HepG2 (cell line): ENCODE results near the gene PCBP4. TPM values are rescaled to one million over a fixed set of nuclear protein-coding genes. Genes with fewer than 3 reads are reported as not detected.
A peak's percentile ranks its signal among the peaks of the same experiment; 100 is the strongest.

Experiments used
- ATAC-seq: fragments of 200-7000 bp; cut with Tn5 transposase; 3 replicates; pipeline ENCODE4 v1.9.1; 2020; ENCODE audit warnings: mild to moderate bottlenecking, moderate library complexity
- BruUV-seq: library from RNA; stranded (reverse); fragments of 400-500 nt; replicated peaks from 2 replicates; lab custom pipeline; 2021; lab: Mats Ljungman, UMichigan
- CTCF ChIA-PET: fragments of 300-600 bp; formaldehyde crosslinking; extraction: SDS; loops from one replicate; lab custom pipeline; 2021; ENCODE audit warnings: low total read pairs, inconsistent platforms, low intra/inter-chr PET ratio; lab: Yijun Ruan, JAX
- POLR2A ChIA-PET: fragments of 350-600 bp; sonication (Branson Sonifier 250); formaldehyde crosslinking; loops from one replicate; lab custom pipeline; 2020; ENCODE audit warnings: antibody characterized with exemption, inconsistent platforms; lab: Yijun Ruan, JAX
- DNase-seq: peaks from one replicate; pipeline ENCODE4 v3.0.0-alpha.2; 2015; ENCODE audit warnings: low spot score
- FAIRE-seq: peaks from 3 replicates; lab custom pipeline; 2011; peaks lifted over from hg19 to GRCh38; lab: Jason Lieb, UNC
- H2AFZ ChIP-seq: one replicate; pipeline ENCODE4 v1.6.1; 2011; ENCODE audit warnings: low read length, inconsistent platforms
- H3K27ac ChIP-seq: fragments of 300-600 bp; 3 replicates; pipeline ENCODE4 v1.8.0; 2011; ENCODE audit warnings: mixed run types, mild to moderate bottlenecking, mixed read lengths, low read length, inconsistent platforms; ENCODE audit not compliant: insufficient read depth; ENCODE audit errors: extremely low read length
- H3K27me3 ChIP-seq, 2 experiments: fragments of 200-600 bp in 1 of 2; 2 replicates in 1 of 2; 3 replicates in 1 of 2; pipeline versions ENCODE4 v1.6.0 to v1.8.0; 2011; ENCODE audit warnings: low read length in 2 of 2, mild to moderate bottlenecking in 2 of 2, moderate library complexity in 2 of 2, inconsistent platforms in 1 of 2; ENCODE audit not compliant: insufficient read depth in 2 of 2, control insufficient read depth in 1 of 2
- H3K36me3 ChIP-seq, 2 experiments: fragments of 200-600 bp in 1 of 2; replicated peaks in 1 of 2; 2 replicates in 1 of 2; 3 replicates in 1 of 2; pipeline versions ENCODE4 v1.5.1 to v1.8.0; 2011; ENCODE audit warnings: low read length in 2 of 2, inconsistent platforms in 1 of 2; ENCODE audit not compliant: insufficient read depth in 2 of 2, control insufficient read depth in 1 of 2
- H3K4me1 ChIP-seq: 2 replicates; pipeline ENCODE4 v1.5.1; 2012; ENCODE audit warnings: low read length, inconsistent platforms; ENCODE audit not compliant: insufficient read depth
- H3K4me2 ChIP-seq: 2 replicates; pipeline ENCODE4 v1.6.0; 2011; ENCODE audit warnings: low read depth, low read length, inconsistent platforms
- H3K4me3 ChIP-seq, 3 experiments: fragments of 200-600 bp in 1 of 3; sonication (generic), shearing (Covaris generic) in 1 of 3; replicated peaks in 1 of 3; 2 replicates each; pipeline ENCODE4 v1.5.1; 2011 to 2016; ENCODE audit warnings: low read length in 3 of 3, inconsistent platforms in 2 of 3, low read depth in 2 of 3, mild to moderate bottlenecking in 2 of 3, control low read depth in 1 of 3, mixed read lengths in 1 of 3; ENCODE audit not compliant: insufficient read depth in 1 of 3
- H3K79me2 ChIP-seq: one replicate; pipeline ENCODE4 v1.6.1; 2011; ENCODE audit warnings: low read length, inconsistent platforms; ENCODE audit not compliant: insufficient read depth
- H3K9ac ChIP-seq: 2 replicates; pipeline ENCODE4 v1.6.0; 2011; ENCODE audit warnings: mild to moderate bottlenecking, low read depth, low read length, inconsistent platforms; ENCODE audit not compliant: insufficient read depth
- H3K9me3 ChIP-seq: 2 replicates; pipeline ENCODE4 v1.5.1; 2012; ENCODE audit warnings: mild to moderate bottlenecking, low read length
- H4K20me1 ChIP-seq: 2 replicates; pipeline ENCODE4 v1.6.0; 2011; ENCODE audit warnings: inconsistent platforms, mild to moderate bottlenecking, low read length, moderate library complexity; ENCODE audit not compliant: insufficient read depth
- AGO2 ChIP-seq: fragments of 200-400 bp; formaldehyde crosslinking; optimal IDR thresholded peaks from 2 replicates; pipeline ENCODE3; 2017; ENCODE audit warnings: mild to moderate bottlenecking, low read depth, low read length, moderate library complexity
- CCAR2 ChIP-seq: fragments of 200-400 bp; formaldehyde crosslinking; optimal IDR thresholded peaks from 2 replicates; pipeline ENCODE3; 2018; ENCODE audit warnings: low read depth, mild to moderate bottlenecking, low read length, moderate library complexity
- HNRNPL ChIP-seq: fragments of 200-400 bp; formaldehyde crosslinking; IDR thresholded peaks from 2 replicates; pipeline ENCODE4 v1.6.1; 2017; ENCODE audit warnings: mild to moderate bottlenecking, low read depth, low read length
- NFKBIZ ChIP-seq: IDR thresholded peaks from 2 replicates; pipeline ENCODE4 v1.6.1; 2018; ENCODE audit warnings: missing genetic modification reagents, missing compliant biosample characterization
- NR2F6 ChIP-seq, 2 experiments: IDR thresholded peaks; 2 replicates each; pipeline ENCODE4 v1.6.1; 2016; ENCODE audit warnings: antibody characterized with exemption in 1 of 2, mild to moderate bottlenecking in 1 of 2
- RFX5 ChIP-seq: IDR thresholded peaks from 2 replicates; pipeline ENCODE4 v1.6.1; 2011; ENCODE audit warnings: low read depth, low read length, improper control_type of control experiment
- ZNF550 ChIP-seq: sonication (generic); formaldehyde crosslinking; IDR thresholded peaks from 2 replicates; pipeline ENCODE4 v1.4.0; 2020; ENCODE audit warnings: mild to moderate bottlenecking, missing genetic modification reagents, borderline replicate concordance
- ZNF619 ChIP-seq: sonication (generic); formaldehyde crosslinking; IDR thresholded peaks from 2 replicates; pipeline ENCODE4 v1.4.0; 2020; ENCODE audit warnings: mild to moderate bottlenecking, missing genetic modification reagents
- WGBS: methylation state at CpG from one replicate; pipeline ENCODE4 v1.1.6; 2017; ENCODE audit warnings: low lambda C conversion rate; 5-methylcytosine and 5-hydroxymethylcytosine counted together
- in situ Hi-C: cut with HindIII; loops from 2 replicates; pipeline ENCODE4 v1.10.0; 2017; ENCODE audit warnings: low pct_unique_long_range_greater_than_20kb; ENCODE audit not compliant: extremely low pct_ligation_motif_present
- intact Hi-C: fragments of 100-400 bp; cut with micrococcal nuclease; formaldehyde crosslinking; loops from one replicate; pipeline ENCODE4 v1.10.0; 2022; ENCODE audit not compliant: unreplicated experiment
- polyA plus RNA-seq, 8 experiments: library from polyadenylated mRNA; depleted of rRNA in 3 of 8; stranded (reverse) in 7 of 8; unstranded in 1 of 8; fragments of >200 nt; fragmentation: Illumina TruSeq in 4 of 8; extraction: Trizol in 4 of 8; gene quantifications; 2 replicates each; pipeline versions ENCODE4 v1.2.1 to v1.2.3, GENCODE V29; 2011 to 2016; ENCODE audit warnings: low read depth in 4 of 8, missing spikeins in 1 of 8, mixed read lengths in 1 of 8; ENCODE audit not compliant: insufficient read depth in 1 of 8
- total RNA-seq, 5 experiments: library from RNA; depleted of rRNA; stranded (reverse); fragments of >200 nt; fragmentation: Illumina TruSeq; extraction: Trizol; gene quantifications; 2 replicates each; pipeline ENCODE4 v1.2.3, GENCODE V29; 2016; ENCODE audit warnings: low read depth in 1 of 5

PCBP4 gene
- total and polyA plus RNA-seq, 2 of the 13 experiments (the other 11 are each of a cell fraction or from before 2014, with no cell fraction given): 36.8 to 51.3 TPM

GRCh38 chr3:51964521-51964920 is 2.7 kb downstream of the PCBP4 start:
- no peak overlapping the region for H3K4me2 ChIP-seq
- in situ Hi-C loops (no loop called here), intact Hi-C loops (no loop called here)
- H3K9me3 ChIP-seq: no peaks in the 10 kb centered on the region
- H4K20me1 ChIP-seq: no peaks in the 10 kb centered on the region
- BruUV-seq: no TSS peak
- DNase-seq (no peak), FAIRE-seq (no peak), ATAC-seq (no peak)
- H3K27me3 ChIP-seq: no peaks in the 10 kb centered on the region
- H2AFZ ChIP-seq: no peak overlapping the region
- H3K4me1 ChIP-seq: peaks cover 75% of the 10 kb centered on the region
- POLR2A ChIA-PET: interaction anchor here (0.7 to 6.8 kb wide), 3 partner anchors 12 to 22 kb away, joined by 3 to 59 read pairs (median 7); partner anchors contain the start of genes ACY1 and PARP3
- H3K9ac ChIP-seq: no peak overlapping the region
- H3K79me2 ChIP-seq: peaks cover 3% of the 10 kb centered on the region
- no peak for TF ChIP-seq NR2F6 (IDR thresholded peaks at IDR 0.05)
- no peak for TF ChIP-seq NR2F6 (CRISPR knock-in tag; IDR thresholded peaks at IDR 0.05)
- TF ChIP-seq NFKBIZ (CRISPR knock-in tag): no peak
- TF ChIP-seq ZNF550 (CRISPR knock-in tag): no peak
- TF ChIP-seq RFX5: no peak
- TF ChIP-seq ZNF619 (CRISPR knock-in tag): no peak
- no peak overlapping the region for H3K4me3 ChIP-seq
- WGBS: 100% methylated on average over 1 of the region's 4 CpGs
- H3K36me3 ChIP-seq: peaks cover 2 to 9% of the 10 kb centered on the region in 2 experiments; a peak in 4 of 5 replicates
- H3K27ac ChIP-seq: no peak overlapping the region
- CTCF ChIA-PET: no interaction called here

- TF ChIP-seq AGO2 (peak; percentile 44), HNRNPL (0 out of 2 replicates have a peak, but pooled peaks have one; percentile 24), CCAR2 (no peak)
- no TSS peak for BruUV-seq
- Histone ChIP-seq H3K9me3 (no peaks in the 10 kb centered on the region), H3K4me3 (no peak overlapping the region), H3K4me2 (no peak overlapping the region), H3K27me3 (no peaks in the 10 kb centered on the region), H3K9ac (no peak overlapping the region), H3K36me3 (peaks cover 4 to 14% of the 10 kb centered on the region in 2 experiments; a peak in 4 of 5 replicates), H3K79me2 (peaks cover 3% of the 10 kb centered on the region), H3K4me1 (peaks cover 70% of the 10 kb centered on the region), H2AFZ (no peak overlapping the region), H3K27ac (no peak overlapping the region), H4K20me1 (no peaks in the 10 kb centered on the region)
- in situ Hi-C loops: no loop called here
- ChIA-PET CTCF (no interaction called here), POLR2A (interaction anchor here (0.7 to 2.4 kb wide), 3 partner anchors 10 to 21 kb away, joined by 3 to 12 read pairs (median 7); partner anchors contain the start of genes ABHD14B and PARP3)
- DNase-seq (no peak), FAIRE-seq (no peak), ATAC-seq (no peak)
- WGBS: 83% methylated on average over 1 of the region's 12 CpGs
- intact Hi-C loops: no loop called here
Observed at GRCh38 chr3:51963951-51964451, 3.3 kb downstream of the PCBP4 start.
